Stomach (tissue), 4 donors: ENCODE results near the gene SLC25A51.

ENCODE experiments used
- CTCF ChIP-seq, 7 experiments: fragments of 450-650 bp in 4 of 7; fragments of 200-600 bp in 3 of 7; sonication (generic) in 3 of 7; IDR thresholded peaks; one replicate each; pipeline ENCODE4 v1.5.1; 2016 to 2019; ENCODE audit warnings: antibody characterized with exemption in 7 of 7, control low read depth in 2 of 7, mild to moderate bottlenecking in 1 of 7
- POLR2A ChIP-seq, 4 donors: fragments of 450-650 bp; IDR thresholded peaks; one replicate each; pipeline ENCODE4 v1.6.1; 2016; ENCODE audit warnings: antibody characterized with exemption in 4 of 4, control low read depth in 2 of 4, mild to moderate bottlenecking in 1 of 4, moderate library complexity in 1 of 4
- POLR2AphosphoS5 ChIP-seq, 3 donors: sonication (generic); formaldehyde crosslinking; IDR thresholded peaks; one replicate each; pipeline ENCODE4 v1.6.1; 2016; ENCODE audit warnings: antibody characterized with exemption in 3 of 3

GRCh38 chr9:37914154-37914551, 10.2 kb upstream of the SLC25A51 start:
- no peak for TF ChIP-seq CTCF (IDR thresholded peaks at IDR 0.05)
- no peak for TF ChIP-seq POLR2A (IDR thresholded peaks at IDR 0.05)
- no peak for TF ChIP-seq POLR2AphosphoS5 (IDR thresholded peaks at IDR 0.05)
